NT2/D1 (cell line): Measurements from ENCODE around the gene CACNA1C.

Source experiments
- DNase-seq: peaks from one replicate; pipeline ENCODE4 v3.0.0-alpha.2; 2011; ENCODE audit warnings: low read depth, low spot score
- H3K27me3 ChIP-seq: 2 replicates; pipeline ENCODE4 v1.6.0; 2011; ENCODE audit warnings: mild to moderate bottlenecking; ENCODE audit not compliant: insufficient read length, insufficient read depth
- H3K36me3 ChIP-seq: 2 replicates; pipeline ENCODE4 v1.6.1; 2011; ENCODE audit warnings: mild to moderate bottlenecking, low read length, mixed read lengths; ENCODE audit not compliant: insufficient read depth, insufficient read length
- H3K4me1 ChIP-seq: 2 replicates; pipeline ENCODE4 v1.5.1; 2011; ENCODE audit not compliant: insufficient read depth, insufficient read length
- H3K4me3 ChIP-seq: 2 replicates; pipeline ENCODE4 v1.5.1; 2011; ENCODE audit warnings: low read depth; ENCODE audit not compliant: insufficient read length
- H3K9ac ChIP-seq: 2 replicates; pipeline ENCODE4 v1.6.0; 2011; ENCODE audit warnings: low read depth; ENCODE audit not compliant: insufficient read length
- H3K9me3 ChIP-seq: 2 replicates; pipeline ENCODE4 v1.5.1; 2011; ENCODE audit warnings: mild to moderate bottlenecking, low read length; ENCODE audit not compliant: insufficient read depth
- SUZ12 ChIP-seq: IDR thresholded peaks from 2 replicates; pipeline ENCODE4 v1.6.1; 2011; ENCODE audit not compliant: insufficient read length, insufficient read depth; ENCODE audit errors: extremely low read depth
- YY1 ChIP-seq: IDR thresholded peaks from 2 replicates; pipeline ENCODE4 v1.6.1; 2011; ENCODE audit not compliant: insufficient read length, insufficient read depth
- ZNF274 ChIP-seq: IDR thresholded peaks from 2 replicates; pipeline ENCODE4 v1.6.1; 2011; ENCODE audit warnings: mild to moderate bottlenecking, low read depth, low read length

CACNA1C gene

GRCh38 chr12:2544230-2544629, 491.4 kb downstream of the CACNA1C start:
- Histone ChIP-seq H3K9ac (no peak overlapping the region), H3K9me3 (no peaks in the 10 kb centered on the region; the same call in 1 of the 2 replicates), H3K36me3 (no peaks in the 10 kb centered on the region), H3K4me3 (no peak overlapping the region), H3K27me3 (peaks cover 9% of the 10 kb centered on the region), H3K4me1 (peaks cover 9% of the 10 kb centered on the region)
- no peak for TF ChIP-seq ZNF274
- no peak for TF ChIP-seq YY1
- no peak for TF ChIP-seq SUZ12
- no peak for DNase-seq

- Histone ChIP-seq H3K9ac (no peak overlapping the region), H3K4me1 (peaks cover 17% of the 10 kb centered on the region), H3K36me3 (no peaks in the 10 kb centered on the region), H3K27me3 (peaks cover 6% of the 10 kb centered on the region), H3K4me3 (no peak overlapping the region), H3K9me3 (no peaks in the 10 kb centered on the region; the same call in 1 of the 2 replicates)
- DNase-seq = no peak
- TF ChIP-seq YY1 (no peak), SUZ12 (no peak), ZNF274 (no peak)
These were observed 494.7 kb downstream of the CACNA1C start for GRCh38 chr12:2547273-2548044.

- Histone ChIP-seq H3K4me3 (no peak overlapping the region), H3K9me3 (no peaks in the 10 kb centered on the region; the same call in 1 of the 2 replicates), H3K36me3 (no peaks in the 10 kb centered on the region), H3K4me1 (peaks cover 17% of the 10 kb centered on the region), H3K27me3 (peaks cover 9% of the 10 kb centered on the region), H3K9ac (no peak overlapping the region)
- no peak for DNase-seq
- TF ChIP-seq YY1 = no peak
- TF ChIP-seq SUZ12 = no peak
- TF ChIP-seq ZNF274 = no peak
These were observed 495.3 kb downstream of the CACNA1C start for GRCh38 chr12:2548081-2548480.

DNA sequence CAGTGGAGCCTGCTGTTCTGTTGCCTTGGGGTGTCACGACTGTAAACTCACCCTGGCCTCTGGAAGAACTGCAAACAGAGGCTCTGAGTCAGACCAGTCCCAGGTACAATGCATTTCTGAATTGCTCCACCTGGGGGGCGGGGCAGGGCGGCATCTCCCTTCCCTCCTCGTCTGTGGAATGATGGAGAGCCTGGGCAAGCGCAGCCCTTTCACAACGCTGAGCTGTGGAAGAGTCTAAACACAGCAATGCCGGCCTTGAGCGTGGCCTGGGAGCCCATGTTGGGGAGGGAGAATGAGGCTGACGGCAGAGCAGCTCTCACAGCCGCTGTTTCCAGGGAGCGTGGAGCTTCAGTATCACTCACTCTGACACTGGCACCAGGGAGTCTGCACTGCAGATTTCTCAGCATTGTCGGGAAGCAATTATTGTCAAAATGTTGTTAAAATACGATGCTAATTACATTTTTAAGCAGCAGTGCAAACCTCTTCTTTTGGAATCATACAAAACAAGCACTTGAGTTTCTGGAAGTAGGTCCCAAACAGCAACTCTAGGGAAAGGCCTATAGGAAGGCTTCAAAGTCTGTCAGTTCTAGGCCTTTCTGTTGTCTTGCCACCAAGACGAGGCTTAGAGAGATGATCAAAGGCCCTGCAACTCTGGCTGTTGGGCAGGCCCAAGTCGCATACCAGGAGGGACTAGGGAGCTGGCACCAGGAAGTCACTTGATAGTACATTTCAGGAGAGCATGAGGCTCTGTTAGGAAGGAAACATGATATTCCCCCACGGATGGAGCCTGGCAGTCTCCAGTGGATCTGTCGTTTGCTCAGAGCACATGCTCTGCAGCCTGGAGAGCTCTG, 498.0 kb downstream of the CACNA1C start:
- TF ChIP-seq SUZ12 = no peak
- no peak overlapping the region for H3K9ac ChIP-seq
- DNase-seq = no peak

DNA sequence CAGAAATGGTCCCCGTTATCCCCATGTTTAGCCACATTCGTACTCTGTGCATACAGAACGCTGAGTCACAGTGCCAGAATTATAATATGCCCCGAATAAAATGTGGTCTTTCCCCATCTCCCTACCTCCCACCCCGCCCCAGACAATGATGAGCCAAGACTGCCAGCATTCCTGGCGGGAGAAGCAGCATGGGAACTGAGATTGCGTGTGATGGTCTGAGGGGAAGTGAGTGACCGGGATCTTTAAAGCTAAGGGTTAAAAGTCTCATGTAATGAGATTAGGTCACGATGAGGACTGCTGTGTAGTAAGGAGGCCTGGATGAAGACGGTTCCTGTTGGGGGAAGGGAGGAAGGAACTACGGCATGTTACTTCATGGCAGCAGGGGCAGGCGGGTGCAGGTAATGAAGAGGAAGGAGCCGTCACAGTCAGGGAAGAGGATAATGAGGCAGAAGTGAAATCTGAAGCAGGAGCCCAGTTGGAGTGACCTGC, 498.7 kb downstream of the CACNA1C start:
- Histone ChIP-seq H3K36me3 (no peaks in the 10 kb centered on the region), H3K9ac (no peak overlapping the region), H3K4me1 (peaks cover 24% of the 10 kb centered on the region), H3K4me3 (no peak overlapping the region), H3K9me3 (no peaks in the 10 kb centered on the region), H3K27me3 (peaks cover 21% of the 10 kb centered on the region)
- TF ChIP-seq ZNF274 = no peak
- no peak for TF ChIP-seq SUZ12
- no peak for TF ChIP-seq YY1
- DNase-seq = no peak

More for the DNA sequence above, 498.0 kb downstream of the CACNA1C start:
- Histone ChIP-seq H3K36me3 (no peaks in the 10 kb centered on the region), H3K4me3 (no peak overlapping the region), H3K9me3 (no peaks in the 10 kb centered on the region), H3K4me1 (peaks cover 24% of the 10 kb centered on the region), H3K27me3 (peaks cover 16% of the 10 kb centered on the region)

- TF ChIP-seq YY1 = no peak
- no peak for TF ChIP-seq SUZ12
- no peak for TF ChIP-seq ZNF274
- Histone ChIP-seq H3K9ac (no peak overlapping the region), H3K36me3 (no peaks in the 10 kb centered on the region), H3K27me3 (peaks cover 26% of the 10 kb centered on the region), H3K9me3 (no peaks in the 10 kb centered on the region), H3K4me3 (no peak overlapping the region), H3K4me1 (peaks cover 24% of the 10 kb centered on the region)
- no peak for DNase-seq
These were observed 499.4 kb downstream of the CACNA1C start for GRCh38 chr12:2552000-2552756.

DNA sequence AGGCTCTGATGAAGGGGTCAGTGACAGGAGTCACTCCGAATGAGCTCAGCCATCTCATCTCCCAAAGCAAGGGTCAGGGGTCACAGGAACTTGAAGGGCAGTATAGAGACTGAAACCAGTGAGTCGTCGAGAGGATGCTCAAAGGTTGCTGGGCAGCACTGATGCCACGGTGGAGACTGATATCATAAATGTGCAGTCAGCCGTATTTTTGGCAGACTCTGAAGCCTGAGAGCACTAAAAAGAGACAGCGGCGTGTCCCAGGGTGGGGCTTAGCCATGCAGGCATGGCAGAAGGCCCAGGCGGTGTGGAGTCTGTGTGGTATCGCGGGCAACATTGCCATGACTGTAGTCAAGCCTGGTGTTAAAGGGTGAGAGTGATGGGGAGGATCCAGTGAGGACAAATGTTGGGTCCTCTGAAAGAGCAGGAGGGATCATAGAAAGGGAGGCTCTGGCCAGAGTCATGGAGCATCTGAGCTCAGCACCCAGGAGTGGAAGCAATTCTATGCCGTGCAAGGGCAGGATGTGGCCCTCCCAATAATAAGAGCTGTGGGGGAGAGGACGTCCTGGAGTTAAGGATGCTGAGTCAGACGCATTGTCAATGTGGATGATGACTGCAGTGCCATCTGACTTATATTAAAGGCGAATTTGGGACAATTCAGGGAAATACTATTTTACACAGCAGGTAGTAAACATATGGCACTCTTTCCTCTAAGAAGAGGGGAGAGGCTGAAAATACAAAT, 500.8 kb downstream of the CACNA1C start:
- TF ChIP-seq SUZ12 = no peak
- TF ChIP-seq ZNF274 = no peak
- TF ChIP-seq YY1 = no peak
- Histone ChIP-seq H3K27me3 (peaks cover 26% of the 10 kb centered on the region), H3K4me3 (no peak overlapping the region), H3K36me3 (no peaks in the 10 kb centered on the region), H3K9ac (no peak overlapping the region), H3K4me1 (peaks cover 23% of the 10 kb centered on the region), H3K9me3 (no peaks in the 10 kb centered on the region)
- no peak for DNase-seq
